ENCODE data around the gene GTF3C2. TPM values are rescaled to one million over a fixed set of nuclear protein-coding genes. Genes with fewer than 3 reads are reported as not detected.

The GTF3C2 gene
- total RNA-seq: 26.7 and 37.4 TPM in 2 replicates

GRCh38 chr2:27356382-27357181 is at the start of gene GTF3C2:
TSS of gene GTF3C2 (minus strand) at chr2:27356764. CDS start at chr2:27343554, 13,210 bp downstream.
- DNase-seq: peak; percentile 98

GRCh38 chr2:27400348-27401135 is 44.0 kb upstream of the GTF3C2 start:
- no peak for DNase-seq

GRCh38 chr2:27398962-27399361 is 42.4 kb upstream of the GTF3C2 start:
- DNase-seq: no peak

- DNase-seq: no peak
Measured at GRCh38 chr2:27393225-27393624, 36.7 kb upstream of the GTF3C2 start.

- DNase-seq: no peak
Measured at GRCh38 chr2:27390822-27391679, 34.5 kb upstream of the GTF3C2 start.

GRCh38 chr2:27381577-27382181 is 25.1 kb upstream of the GTF3C2 start:
- DNase-seq: no peak

- peak; percentile 98 for DNase-seq
Measured at GRCh38 chr2:27380626-27381545, 24.3 kb upstream of the GTF3C2 start, which contains the start of gene ZNF513. TSS of gene ZNF513 (minus strand) at chr2:27380734. CDS start at chr2:27380526, 208 bp downstream.

GRCh38 chr2:27379836-27380625 is 23.5 kb upstream of the GTF3C2 start:
- peak; percentile 53 for DNase-seq

- no peak for DNase-seq
Measured at GRCh38 chr2:27379383-27379835, 22.8 kb upstream of the GTF3C2 start.

GRCh38 chr2:27378809-27379290 is 22.3 kb upstream of the GTF3C2 start:
- DNase-seq: no peak

GRCh38 chr2:27378096-27378808 is 21.7 kb upstream of the GTF3C2 start:
- peak; percentile 42 for DNase-seq

GRCh38 chr2:27377618-27378095 is 21.1 kb upstream of the GTF3C2 start:
- no peak for DNase-seq

- no peak for DNase-seq
Measured at GRCh38 chr2:27376866-27377617, 20.5 kb upstream of the GTF3C2 start.

GRCh38 chr2:27376151-27376865 is 19.7 kb upstream of the GTF3C2 start:
- DNase-seq: no peak

- no peak for DNase-seq
Measured at GRCh38 chr2:27375513-27376099, 19.0 kb upstream of the GTF3C2 start.

- no peak for DNase-seq
Measured at GRCh38 chr2:27373567-27373966, 17.0 kb upstream of the GTF3C2 start.

GRCh38 chr2:27372937-27373336 is 16.4 kb upstream of the GTF3C2 start:
- no peak for DNase-seq

Measured in dermis blood vessel endothelial cell (primary cell).